Panc1 (cell line): ENCODE measurements around the gene LSM8. TPM values are rescaled to one million over a fixed set of nuclear protein-coding genes. Genes with fewer than 3 reads are reported as not detected.
A peak's percentile ranks its signal among the peaks of the same experiment; 100 is the strongest.

ENCODE experiments used
- ATAC-seq: fragments of 200-7000 bp; cut with Tn5 transposase; 2 replicates; pipeline ENCODE4 v1.9.1; 2020; ENCODE audit warnings: mild to moderate bottlenecking, moderate library complexity
- BruUV-seq: library from RNA; stranded (reverse); fragments of 400-500 nt; replicated peaks from 2 replicates; lab custom pipeline; 2021; lab: Mats Ljungman, UMichigan
- CTCF ChIA-PET: fragments of 300-600 bp; sonication (Branson Sonifier 250); formaldehyde crosslinking; loops from one replicate; lab custom pipeline; 2022; ENCODE audit warnings: antibody characterized with exemption; lab: Charles Lee
- POLR2A ChIA-PET: fragments of 300-600 bp; sonication (Branson Sonifier 250); formaldehyde crosslinking; loops from one replicate; lab custom pipeline; 2022; ENCODE audit warnings: antibody characterized with exemption; lab: Charles Lee
- DNase-seq: peaks from one replicate; pipeline ENCODE4 v3.0.0-alpha.2; 2010; ENCODE audit warnings: low read depth, low spot score
- H3K27ac ChIP-seq: 2 replicates; pipeline ENCODE4 v1.5.1; 2011; ENCODE audit warnings: mild to moderate bottlenecking, low read length, inconsistent platforms
- H3K27me3 ChIP-seq: fragments of 200-500 bp; sonication (Bioruptor generic); 2 replicates; pipeline ENCODE4 v1.6.0; 2014; ENCODE audit warnings: low read length, inconsistent platforms; ENCODE audit not compliant: control insufficient read depth, insufficient read depth
- H3K36me3 ChIP-seq: fragments of 200-500 bp; sonication (Bioruptor generic); 2 replicates; pipeline ENCODE4 v1.5.1; 2014; ENCODE audit warnings: inconsistent platforms, mild to moderate bottlenecking, low read length, moderate library complexity; ENCODE audit not compliant: control insufficient read depth, insufficient read depth
- H3K4me1 ChIP-seq: 2 replicates; pipeline ENCODE4 v1.5.1; 2011; ENCODE audit warnings: inconsistent platforms, mild to moderate bottlenecking, low read length, moderate library complexity; ENCODE audit not compliant: control insufficient read depth, insufficient read depth
- H3K4me3 ChIP-seq, 2 experiments: 2 replicates each; pipeline ENCODE4 v1.5.1; 2011 to 2012; ENCODE audit warnings: low read depth in 2 of 2, low read length in 2 of 2, mild to moderate bottlenecking in 2 of 2, inconsistent platforms in 1 of 2, moderate library complexity in 1 of 2
- H3K9me3 ChIP-seq: fragments of 200-500 bp; sonication (Bioruptor generic); 2 replicates; pipeline ENCODE4 v1.5.1; 2014; ENCODE audit warnings: low read depth, mild to moderate bottlenecking, inconsistent platforms, low read length, moderate library complexity; ENCODE audit not compliant: control insufficient read depth, insufficient read depth
- CTCF ChIP-seq: fragments of 450-650 bp; IDR thresholded peaks from 2 replicates; pipeline ENCODE4 v1.5.1; 2017; ENCODE audit warnings: mild to moderate bottlenecking
- POLR2AphosphoS5 ChIP-seq: IDR thresholded peaks from 2 replicates; pipeline ENCODE4 v1.6.1; 2012; ENCODE audit warnings: mild to moderate bottlenecking, low read depth, low read length, moderate library complexity
- REST ChIP-seq, 2 experiments: IDR thresholded peaks; 2 replicates each; pipeline ENCODE4 v1.6.1; 2011 to 2012; ENCODE audit warnings: low read depth in 2 of 2, control low read depth in 1 of 2, low read length in 1 of 2, mild to moderate bottlenecking in 1 of 2, moderate library complexity in 1 of 2; ENCODE audit not compliant: insufficient read depth in 1 of 2
- SIN3A ChIP-seq: IDR thresholded peaks from 2 replicates; pipeline ENCODE4 v1.6.1; 2012; ENCODE audit warnings: low read depth, mild to moderate bottlenecking, low read length, moderate library complexity, borderline replicate concordance; ENCODE audit not compliant: insufficient read depth
- TCF7L2 ChIP-seq: IDR thresholded peaks from 2 replicates; pipeline ENCODE4 v1.6.1; 2011; ENCODE audit warnings: mild to moderate bottlenecking, low read depth, low read length, inconsistent platforms
- in situ Hi-C: cut with HindIII; loops from 2 replicates; pipeline ENCODE4 v1.10.0; 2016; ENCODE audit warnings: low sequenced_read_pairs, low pct_unique_long_range_greater_than_20kb
- intact Hi-C: fragments of 100-400 bp; cut with micrococcal nuclease; formaldehyde crosslinking; loops from one replicate; pipeline ENCODE4 v1.10.0; 2022; ENCODE audit not compliant: unreplicated experiment
- total RNA-seq: library from RNA; stranded (reverse); gene quantifications from one replicate; pipeline ENCODE4 v1.2.1, GENCODE V29; 2021; ENCODE audit not compliant: unreplicated experiment

The LSM8 gene
- total RNA-seq, 1 experiment from 2014 or later, result 27.9 TPM

DNA sequence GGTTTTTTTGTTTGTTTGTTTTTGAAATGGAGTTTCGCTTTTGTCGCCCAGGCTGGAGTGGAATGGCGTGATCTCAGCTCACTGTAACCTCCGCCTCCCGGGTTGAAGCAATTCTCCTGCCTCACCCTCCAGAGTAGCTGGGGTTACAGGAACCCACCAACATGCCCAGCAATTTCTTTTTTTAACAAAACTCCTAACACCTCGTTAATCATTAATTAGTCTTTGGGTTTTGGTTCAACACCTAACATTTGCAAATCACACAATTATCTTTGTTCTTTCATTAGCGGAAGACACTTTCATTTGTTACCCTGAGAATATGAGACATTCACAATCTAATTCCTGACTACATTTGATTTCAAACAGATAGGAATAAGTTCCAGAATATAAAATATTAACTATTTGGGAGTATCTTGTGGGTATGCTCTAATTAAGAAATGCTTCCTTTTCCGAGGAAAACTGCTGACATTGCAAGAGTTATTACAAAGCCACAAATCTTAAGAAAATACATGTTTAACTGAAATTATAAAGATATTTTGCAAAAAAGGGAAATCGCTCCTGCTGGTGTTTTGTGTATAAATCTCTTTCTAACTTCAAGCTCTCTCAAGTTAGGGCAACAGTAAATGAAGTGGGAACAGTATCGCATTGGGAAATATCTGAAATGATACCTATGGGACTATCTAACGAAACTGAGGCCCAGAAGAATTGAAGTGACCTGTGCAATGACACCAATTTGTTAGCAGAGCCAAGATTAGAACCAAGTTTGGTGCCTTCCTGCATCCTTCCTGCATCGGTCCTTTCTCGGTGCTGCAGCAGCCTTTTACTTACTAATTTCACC is 1.2 kb upstream of the LSM8 start:
- peaks cover 12% of the 10 kb centered on the region for H3K36me3 ChIP-seq
- intact Hi-C loops (no loop called here), in situ Hi-C loops (no loop called here)
- no TSS peak for BruUV-seq
- ATAC-seq, result no peak
- ChIA-PET POLR2A (no interaction called here), CTCF (no interaction called here)
- H3K27ac ChIP-seq, result peak overlapping the region; percentile 99
- H3K27me3 ChIP-seq, result no peaks in the 10 kb centered on the region
- no peaks in the 10 kb centered on the region for H3K9me3 ChIP-seq
- no peak for TF ChIP-seq CTCF
- TF ChIP-seq POLR2AphosphoS5, result no peak
- TF ChIP-seq SIN3A, result no peak
- no peak for TF ChIP-seq REST (IDR thresholded peaks at IDR 0.05; ENCODE audit: insufficient read depth in 1 of 2, low read depth in 2 of 2, low read length in 1 of 2)
- TF ChIP-seq TCF7L2, result no peak
- H3K4me1 ChIP-seq, result peaks cover 15% of the 10 kb centered on the region
- DNase-seq, result no peak
- H3K4me3 ChIP-seq, result peak overlapping the region; percentile 89 to 90

DNA sequence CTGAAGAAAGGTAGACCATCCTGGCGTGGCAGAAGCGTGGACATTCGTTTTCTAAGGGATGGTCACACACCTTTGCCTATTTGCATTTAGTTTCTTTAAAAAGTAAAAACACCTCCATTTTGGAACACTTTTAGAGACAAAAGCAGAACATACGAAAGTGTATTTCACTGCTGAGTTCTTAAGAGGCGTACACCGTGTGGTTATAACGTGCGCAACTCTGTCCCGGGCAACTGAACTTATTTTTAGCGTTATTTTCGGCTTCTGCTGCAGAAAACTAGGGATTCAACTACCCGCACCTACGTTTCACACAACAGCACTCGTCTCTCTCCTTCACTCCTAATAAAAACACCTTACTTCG is 557 bp upstream of the LSM8 start:
- ChIA-PET CTCF (no interaction called here), POLR2A (no interaction called here)
- ATAC-seq (peak; percentile 31), DNase-seq (no peak)
- no peaks in the 10 kb centered on the region for H3K27me3 ChIP-seq
- H3K4me3 ChIP-seq, result peak overlapping the region; percentile 89 to 90
- in situ Hi-C loops, result no loop called here
- peaks cover 15% of the 10 kb centered on the region for H3K4me1 ChIP-seq
- H3K27ac ChIP-seq, result peak overlapping the region; percentile 99
- TF ChIP-seq CTCF, result no peak
- no peak for TF ChIP-seq REST (IDR thresholded peaks at IDR 0.05; ENCODE audit: insufficient read depth in 1 of 2, low read depth in 2 of 2, low read length in 1 of 2)
- TF ChIP-seq POLR2AphosphoS5, result no peak
- no peak for TF ChIP-seq SIN3A
- TF ChIP-seq TCF7L2, result no peak
- peaks cover 18% of the 10 kb centered on the region for H3K36me3 ChIP-seq
- intact Hi-C loops, result no loop called here
- TSS peak; percentile 99 for BruUV-seq
- H3K9me3 ChIP-seq, result no peaks in the 10 kb centered on the region
